Endodermal cell (in vitro differentiated cells): Measurements from ENCODE around the gene KRTAP3-1. TPM values are rescaled to one million over a fixed set of nuclear protein-coding genes. Genes with fewer than 3 reads are reported as not detected.

Experiments
- DNase-seq: peaks from one replicate; pipeline ENCODE4 v3.0.0-alpha.2; 2017
- H3K27ac ChIP-seq: 2 replicates; pipeline ENCODE4 v1.5.1; 2013; ENCODE audit warnings: mild to moderate bottlenecking, low read depth, low read length, moderate library complexity
- H3K27me3 ChIP-seq: 2 replicates; pipeline ENCODE4 v1.6.1; 2013; ENCODE audit warnings: mild to moderate bottlenecking, low read length, moderate library complexity; ENCODE audit not compliant: insufficient read depth, control insufficient read depth, poor library complexity, severe bottlenecking
- H3K36me3 ChIP-seq: 2 replicates; pipeline ENCODE4 v1.7.0; 2013; ENCODE audit warnings: mild to moderate bottlenecking, low read length, moderate library complexity; ENCODE audit not compliant: control insufficient read depth, insufficient read depth
- H3K4me1 ChIP-seq: one replicate; pipeline ENCODE4 v1.7.0; 2013; ENCODE audit warnings: low read length; ENCODE audit not compliant: control insufficient read depth, insufficient read depth
- H3K4me3 ChIP-seq: 2 replicates; pipeline ENCODE4 v1.5.1; 2013; ENCODE audit warnings: mild to moderate bottlenecking, low read length, moderate library complexity
- H3K9ac ChIP-seq: 2 replicates; pipeline ENCODE4 v1.6.1; 2013; ENCODE audit warnings: mild to moderate bottlenecking, low read length, moderate library complexity; ENCODE audit not compliant: poor library complexity, severe bottlenecking; ENCODE audit errors: extremely low read depth
- H3K9me3 ChIP-seq: 2 replicates; pipeline ENCODE4 v1.6.1; 2013; ENCODE audit warnings: mild to moderate bottlenecking, low read length, moderate library complexity; ENCODE audit not compliant: control insufficient read depth
- H3K27ac Mint-ChIP-seq: 2 replicates; pipeline ENCODE4 v1.8.0; 2020; ENCODE audit warnings: mixed read lengths
- H3K27me3 Mint-ChIP-seq: 2 replicates; pipeline ENCODE4 v1.8.0; 2021; ENCODE audit warnings: mild to moderate bottlenecking, mixed read lengths; ENCODE audit not compliant: insufficient read depth
- H3K36me3 Mint-ChIP-seq: 2 replicates; pipeline ENCODE4 v1.8.0; 2020; ENCODE audit warnings: low read depth, mixed read lengths
- H3K4me1 Mint-ChIP-seq: 2 replicates; pipeline ENCODE4 v1.8.0; 2020; ENCODE audit warnings: mixed read lengths
- H3K4me3 Mint-ChIP-seq: 2 replicates; pipeline ENCODE4 v1.8.0; 2020; ENCODE audit warnings: mild to moderate bottlenecking, moderate library complexity, mixed read lengths
- H3K9me3 Mint-ChIP-seq: 2 replicates; pipeline ENCODE4 v1.8.0; 2020; ENCODE audit warnings: mild to moderate bottlenecking, mixed read lengths
- CTCF ChIP-seq: fragments of 200-600 bp; sonication (generic); conservative IDR thresholded peaks from 2 replicates; pipeline ENCODE4 v1.5.0; 2021; ENCODE audit warnings: antibody characterized with exemption, mild to moderate bottlenecking
- WGBS, 2 experiments: methylation state at CpG; one replicate each; pipeline versions ENCODE4 v1.1.5 to v1.1.7; 2013; ENCODE audit warnings: missing lambda C conversion rate in 2 of 2, mixed read lengths in 1 of 2; ENCODE audit not compliant: insufficient coverage in 1 of 2, insufficient read length in 1 of 2; 5-methylcytosine and 5-hydroxymethylcytosine counted together
- total RNA-seq, 2 donors: library from RNA; stranded (reverse); fragmentation: NEBNext Ultra II Directional in 1 of 2; extraction: Animal tissue kit (Norgen Biotek cat#: 25700) in 1 of 2; gene quantifications; 2 replicates in 1 of 2; 3 replicates in 1 of 2; pipeline ENCODE4 v1.2.1, GENCODE V29; 2021

KRTAP3-1 gene
- total RNA-seq, 2 donors from 2014 or later = not detected

- Mint-ChIP-seq H3K36me3 (no peaks in the 10 kb centered on the region), H3K9me3 (no peaks in the 10 kb centered on the region), H3K4me1 (peaks cover 10% of the 10 kb centered on the region), H3K4me3 (no peak within 1 kb of the TSS), H3K27me3 (peaks cover 7% of the 10 kb centered on the region), H3K27ac (no peak within 1 kb of the TSS)
- H3K9me3 ChIP-seq = no peaks in the 10 kb centered on the region
- WGBS, 2 experiments = 85 to 88% methylated on average over 2 to 3 of the region's 3 CpGs
- H3K27ac ChIP-seq = no peak within 1 kb of the TSS
- H3K4me1 ChIP-seq = peaks cover 8% of the 10 kb centered on the region
- H3K36me3 ChIP-seq = no peaks in the 10 kb centered on the region
- no peak for DNase-seq
- H3K27me3 ChIP-seq = no peaks in the 10 kb centered on the region
- no peak within 1 kb of the TSS for H3K9ac ChIP-seq
- TF ChIP-seq CTCF = no peak
- no peak within 1 kb of the TSS for H3K4me3 ChIP-seq
These were observed 24.7 kb downstream of the KRTAP3-1 start, which contains the start of gene KRT40 for GRCh38 chr17:40984226-40984625. TSS of gene KRT40 (minus strand) at chr17:40984326. CDS start at chr17:40984273, 53 bp downstream.

GRCh38 chr17:40981115-40981514 is 27.8 kb downstream of the KRTAP3-1 start:
- DNase-seq = no peak
- Mint-ChIP-seq H3K36me3 (no peaks in the 10 kb centered on the region), H3K4me3 (no peak overlapping the region), H3K4me1 (peaks cover 10% of the 10 kb centered on the region), H3K9me3 (no peaks in the 10 kb centered on the region), H3K27ac (no peak overlapping the region), H3K27me3 (peaks cover 7% of the 10 kb centered on the region)
- no peaks in the 10 kb centered on the region for H3K36me3 ChIP-seq
- TF ChIP-seq CTCF = no peak
- peaks cover under 1% of the 10 kb centered on the region for H3K27me3 ChIP-seq
- no peak overlapping the region for H3K9ac ChIP-seq
- no peak overlapping the region for H3K4me3 ChIP-seq
- no peaks in the 10 kb centered on the region for H3K9me3 ChIP-seq
- no peak overlapping the region for H3K27ac ChIP-seq
- WGBS, 2 experiments = 96 to 100% methylated on average over 1 to 5 of the region's 5 CpGs
- H3K4me1 ChIP-seq = peaks cover 8% of the 10 kb centered on the region

GRCh38 chr17:40980596-40980995 is 28.3 kb downstream of the KRTAP3-1 start:
- Histone ChIP-seq H3K9ac (no peak overlapping the region), H3K27ac (no peak overlapping the region), H3K27me3 (peaks cover 5% of the 10 kb centered on the region), H3K36me3 (no peaks in the 10 kb centered on the region), H3K9me3 (no peaks in the 10 kb centered on the region), H3K4me3 (no peak overlapping the region), H3K4me1 (peaks cover 8% of the 10 kb centered on the region)
- no peaks in the 10 kb centered on the region for H3K36me3 Mint-ChIP-seq
- no peak overlapping the region for H3K27ac Mint-ChIP-seq
- H3K27me3 Mint-ChIP-seq = peaks cover 7% of the 10 kb centered on the region
- TF ChIP-seq CTCF = no peak
- WGBS, 2 experiments = 83 to 84% methylated on average over 8 of the region's 8 CpGs
- no peaks in the 10 kb centered on the region for H3K9me3 Mint-ChIP-seq
- no peak for DNase-seq
- peaks cover 10% of the 10 kb centered on the region for H3K4me1 Mint-ChIP-seq
- H3K4me3 Mint-ChIP-seq = no peak overlapping the region
